ENCODE data around the gene ANAPC15. TPM values are rescaled to one million over a fixed set of nuclear protein-coding genes. Genes with fewer than 3 reads are reported as not detected.

ANAPC15 gene
- total RNA-seq, 2 donors from 2014 or later, result 26.4 to 30.0 TPM

DNA sequence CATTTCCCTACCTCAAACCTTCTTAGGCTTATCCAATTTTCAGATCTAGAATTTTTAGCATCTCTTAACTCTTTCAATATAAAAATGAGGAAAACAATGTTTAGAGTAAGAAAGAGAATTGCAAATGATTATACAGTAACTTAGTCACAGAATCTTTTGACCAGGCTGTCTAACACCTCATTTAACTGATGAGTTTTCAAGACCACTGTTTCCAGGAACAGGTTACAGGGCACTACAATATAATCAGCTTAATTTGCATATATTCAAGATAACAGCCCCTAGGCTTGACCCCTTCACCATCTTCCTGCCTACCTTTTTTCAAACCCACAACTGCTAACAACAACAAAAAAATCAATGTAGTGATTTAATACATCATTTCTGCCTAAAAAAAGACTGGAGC lies 44.8 kb downstream of the ANAPC15 start:
- no peak for DNase-seq (ENCODE audit: low spot score)
- Histone ChIP-seq H3K27ac (no peak overlapping the region), H3K27me3 (no peaks in the 10 kb centered on the region), H3K36me3 (peaks cover 7% of the 10 kb centered on the region), H3K4me1 (peaks cover 0 to 46% of the 10 kb centered on the region in 2 donors), H3K9me3 (no peaks in the 10 kb centered on the region), H3K4me3 (no peak overlapping the region)
- TF ChIP-seq, protein P1, sequence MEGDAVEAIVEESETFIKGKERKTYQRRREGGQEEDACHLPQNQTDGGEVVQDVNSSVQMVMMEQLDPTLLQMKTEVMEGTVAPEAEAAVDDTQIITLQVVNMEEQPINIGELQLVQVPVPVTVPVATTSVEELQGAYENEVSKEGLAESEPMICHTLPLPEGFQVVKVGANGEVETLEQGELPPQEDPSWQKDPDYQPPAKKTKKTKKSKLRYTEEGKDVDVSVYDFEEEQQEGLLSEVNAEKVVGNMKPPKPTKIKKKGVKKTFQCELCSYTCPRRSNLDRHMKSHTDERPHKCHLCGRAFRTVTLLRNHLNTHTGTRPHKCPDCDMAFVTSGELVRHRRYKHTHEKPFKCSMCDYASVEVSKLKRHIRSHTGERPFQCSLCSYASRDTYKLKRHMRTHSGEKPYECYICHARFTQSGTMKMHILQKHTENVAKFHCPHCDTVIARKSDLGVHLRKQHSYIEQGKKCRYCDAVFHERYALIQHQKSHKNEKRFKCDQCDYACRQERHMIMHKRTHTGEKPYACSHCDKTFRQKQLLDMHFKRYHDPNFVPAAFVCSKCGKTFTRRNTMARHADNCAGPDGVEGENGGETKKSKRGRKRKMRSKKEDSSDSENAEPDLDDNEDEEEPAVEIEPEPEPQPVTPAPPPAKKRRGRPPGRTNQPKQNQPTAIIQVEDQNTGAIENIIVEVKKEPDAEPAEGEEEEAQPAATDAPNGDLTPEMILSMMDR (IDR thresholded peaks at IDR 0.05), result no peak

DNA sequence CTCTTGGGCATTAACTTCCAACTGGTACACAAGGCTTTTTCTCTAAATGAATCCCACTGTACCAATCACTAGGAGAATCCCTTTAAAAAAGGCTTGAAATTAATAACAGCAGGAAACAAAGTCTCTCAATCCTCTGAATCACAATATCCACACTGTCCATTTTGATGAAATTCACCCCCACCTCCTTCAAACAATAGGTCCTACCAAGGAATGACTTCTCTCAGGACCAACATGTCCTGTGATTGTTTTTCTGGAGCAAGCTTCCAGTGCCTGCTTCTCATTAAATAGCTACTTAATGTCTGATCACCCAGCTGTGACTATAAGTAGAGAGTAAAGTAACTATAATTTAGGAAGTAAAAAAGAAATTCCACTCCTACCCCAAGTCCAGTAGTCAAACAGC lies 45.2 kb downstream of the ANAPC15 start:
- H3K27ac ChIP-seq, result peak overlapping the region in 1 of 2 donors; percentile 28
- H3K9me3 ChIP-seq, result no peaks in the 10 kb centered on the region
- peaks cover 0 to 42% of the 10 kb centered on the region in 2 donors for H3K4me1 ChIP-seq
- no peak for DNase-seq (ENCODE audit: low spot score)
- TF ChIP-seq, protein P1 (IDR thresholded peaks at IDR 0.05), result no peak
- no peak overlapping the region for H3K4me3 ChIP-seq
- H3K36me3 ChIP-seq, result peaks cover 7% of the 10 kb centered on the region
- H3K27me3 ChIP-seq, result no peaks in the 10 kb centered on the region

- no peaks in the 10 kb centered on the region for H3K9me3 ChIP-seq
- DNase-seq (ENCODE audit: low spot score), result no peak
- H3K36me3 ChIP-seq, result peaks cover 7% of the 10 kb centered on the region
- H3K27ac ChIP-seq, result peak overlapping the region in 1 of 2 donors; percentile 28
- H3K27me3 ChIP-seq, result no peaks in the 10 kb centered on the region
- TF ChIP-seq, protein P1 (IDR thresholded peaks at IDR 0.05), result no peak
- peaks cover 0 to 38% of the 10 kb centered on the region in 2 donors for H3K4me1 ChIP-seq
- no peak overlapping the region for H3K4me3 ChIP-seq
Observed at GRCh38 chr11:72066855-72067254, 45.6 kb downstream of the ANAPC15 start.

DNA sequence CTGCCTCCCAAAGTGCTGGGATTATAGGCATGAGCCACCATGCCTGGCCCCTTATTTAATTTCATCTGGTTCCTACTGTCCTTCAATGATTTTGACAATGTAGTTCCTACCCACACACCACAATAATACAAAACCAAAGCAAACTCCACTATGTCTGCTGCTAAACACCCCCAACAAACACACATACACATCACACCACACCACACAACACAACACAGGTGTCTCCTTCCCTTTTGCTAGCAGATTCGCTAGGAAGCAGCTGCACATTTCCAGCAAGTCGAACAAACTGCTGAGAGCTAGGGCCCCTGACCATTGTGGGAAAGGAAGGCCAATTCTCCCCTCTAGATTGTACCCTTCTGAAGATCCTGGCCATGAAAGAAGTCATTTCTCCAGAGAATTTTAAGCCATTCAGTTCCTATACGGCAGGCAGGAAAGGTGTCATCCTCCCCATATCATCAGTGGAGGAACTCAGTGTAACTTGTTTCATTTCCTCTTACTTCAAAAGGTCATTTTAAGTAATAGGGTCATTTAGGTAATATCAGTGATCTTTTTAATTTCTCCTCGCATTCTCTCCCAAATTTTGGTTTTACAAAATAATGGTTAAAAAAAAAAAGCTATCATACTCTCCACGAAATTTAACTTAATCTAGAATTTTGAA lies 50.6 kb downstream of the ANAPC15 start:
- DNase-seq (ENCODE audit: low spot score), result no peak
- Histone ChIP-seq H3K4me1 (peaks cover 0 to 6% of the 10 kb centered on the region in 2 donors), H3K27ac (no peak overlapping the region), H3K36me3 (no peaks in the 10 kb centered on the region), H3K27me3 (no peaks in the 10 kb centered on the region), H3K4me3 (no peak overlapping the region), H3K9me3 (no peaks in the 10 kb centered on the region)
- TF ChIP-seq, protein P1 (IDR thresholded peaks at IDR 0.05), result no peak

Small RNA genes lying within 50 kb of the gene (microRNA-seq; reads per million reads assigned to microRNA genes)
- gene MIR3165 (ENCODE audit: borderline number of aligned reads in 2 of 2, borderline replicate concordance in 1 of 2), result 0 reads per million in 2 donors

Other genes starting within 250 kb of the ANAPC15 start
- not detected for gene DEFB131B, start 234.2 kb downstream of the ANAPC15 start, total RNA-seq
- 1 to 10 TPM; 1.4 to 1.5 TPM for gene XNDC1N, start 184.1 kb downstream of the ANAPC15 start, total RNA-seq
- 10 to 100 TPM; 21.6 to 25.8 TPM for gene RNF121, start 183.6 kb downstream of the ANAPC15 start, total RNA-seq
- 1 to 10 TPM in 1 of 2 donors, under 1 TPM in 1; 0.59 to 3.0 TPM for gene IL18BP, start 113.8 kb downstream of the ANAPC15 start, total RNA-seq
- gene NUMA1, start 32.2 kb downstream of the ANAPC15 start, total RNA-seq, result 100 to 1,000 TPM; 102 to 130 TPM
- gene LRRC51, start 31.8 kb downstream of the ANAPC15 start, total RNA-seq, result 1 to 10 TPM; 4.0 to 7.6 TPM
- 100 to 1,000 TPM; 103 to 117 TPM for gene LAMTOR1, start 9.4 kb downstream of the ANAPC15 start, total RNA-seq
- not detected for gene TOMT, start 6.8 kb downstream of the ANAPC15 start, total RNA-seq
- not detected for gene FOLR3, start 23.0 kb upstream of the ANAPC15 start, total RNA-seq
- not detected for gene FOLR1, start 79.4 kb upstream of the ANAPC15 start, total RNA-seq
- gene FOLR2, start 104.1 kb upstream of the ANAPC15 start, total RNA-seq, result 10 to 100 TPM; 10.8 to 32.5 TPM
- 10 to 100 TPM; 68.8 to 84.5 TPM for gene INPPL1, start 112.1 kb upstream of the ANAPC15 start, total RNA-seq
- not detected for gene PHOX2A, start 131.5 kb upstream of the ANAPC15 start, total RNA-seq